ENCODE measurements around the gene POLR3K. TPM values are rescaled to one million over a fixed set of nuclear protein-coding genes. Genes with fewer than 3 reads are reported as not detected.

POLR3K gene
- total RNA-seq, 1 donor from 2014 or later, result 12.2 TPM

DNA sequence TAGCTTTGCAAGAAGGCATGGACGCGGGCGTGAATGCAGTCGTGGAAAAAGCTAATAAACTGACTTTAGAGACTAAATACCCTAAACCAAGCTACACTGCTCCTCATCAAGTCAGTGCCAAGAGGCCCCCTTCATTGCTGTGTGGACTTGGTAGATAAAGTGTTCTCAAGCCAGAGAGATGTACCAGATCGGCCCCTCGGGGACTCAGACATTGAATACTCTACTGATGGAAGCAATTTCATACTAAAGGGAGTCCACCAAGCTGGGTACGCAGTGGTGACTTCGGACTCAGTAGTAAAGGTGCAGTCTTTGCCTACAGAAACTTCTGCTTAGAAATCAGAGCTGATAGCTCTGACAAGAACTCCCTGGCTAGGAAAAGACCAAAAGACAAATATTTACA is 8.8 kb downstream of the POLR3K start:
- peaks cover 23% of the 10 kb centered on the region for H3K36me3 Mint-ChIP-seq (ENCODE audit: low read depth, unreplicated experiment)
- H3K27ac Mint-ChIP-seq (ENCODE audit: unreplicated experiment), result no peak overlapping the region
- TF ChIP-seq EZH2 (IDR thresholded peaks at IDR 0.05; ENCODE audit: insufficient read depth, low read length) (no peak), CTCF (IDR thresholded peaks at IDR 0.05; ENCODE audit: insufficient read depth, low read depth, low read length) (no peak)
- no peaks in the 10 kb centered on the region for H3K27me3 Mint-ChIP-seq (ENCODE audit: low read depth, unreplicated experiment)
- Histone ChIP-seq H3K9ac (ENCODE audit: low read length) (no peak overlapping the region), H3K36me3 (ENCODE audit: insufficient read depth, low read length) (peaks cover 15% of the 10 kb centered on the region), H3K4me3 (ENCODE audit: insufficient read depth, low read depth, low read length) (no peak overlapping the region), H2AFZ (ENCODE audit: low read depth, low read length) (no peak overlapping the region), H4K20me1 (ENCODE audit: insufficient read depth, low read length) (no peaks in the 10 kb centered on the region), H3K27ac (ENCODE audit: low read depth, low read length) (no peak overlapping the region), H3K4me1 (ENCODE audit: insufficient read depth, low read length) (no peaks in the 10 kb centered on the region), H3K4me2 (ENCODE audit: low read length) (no peak overlapping the region), H3K79me2 (ENCODE audit: insufficient read depth, low read length) (no peaks in the 10 kb centered on the region), H3K9me3 (ENCODE audit: insufficient read depth, low read depth, low read length) (no peaks in the 10 kb centered on the region), H3K27me3 (ENCODE audit: insufficient read depth, low read length) (no peaks in the 10 kb centered on the region)
- DNase-seq (ENCODE audit: low read depth), result no peak
- FAIRE-seq, result no peak
- peaks cover 3% of the 10 kb centered on the region for H3K4me1 Mint-ChIP-seq (ENCODE audit: low read depth, unreplicated experiment)
- H3K9me3 Mint-ChIP-seq (ENCODE audit: unreplicated experiment), result no peaks in the 10 kb centered on the region
- no peak overlapping the region for H3K4me3 Mint-ChIP-seq (ENCODE audit: unreplicated experiment)

DNA sequence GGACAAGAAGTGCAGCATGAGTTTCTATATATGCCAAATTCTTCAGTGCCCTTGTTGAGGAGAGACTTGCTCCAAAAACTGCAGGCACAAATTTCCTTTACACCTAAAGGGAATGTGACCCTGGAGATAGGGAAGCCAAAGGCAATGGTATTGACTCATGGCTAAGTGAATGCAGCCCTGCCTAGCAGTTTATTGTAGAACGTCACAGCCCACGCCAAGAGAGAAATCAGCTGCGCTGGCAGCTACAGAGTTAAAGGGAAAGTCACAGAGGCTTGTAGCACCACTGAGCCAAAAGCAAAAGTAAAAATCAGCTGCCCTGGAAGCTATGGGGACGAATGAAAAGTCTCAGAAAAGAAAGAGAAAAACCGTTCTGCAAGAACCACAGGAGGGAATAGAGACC is 10.1 kb downstream of the POLR3K start:
- H3K27ac Mint-ChIP-seq (ENCODE audit: unreplicated experiment), result no peak overlapping the region
- Histone ChIP-seq H4K20me1 (ENCODE audit: insufficient read depth, low read length) (no peaks in the 10 kb centered on the region), H2AFZ (ENCODE audit: low read depth, low read length) (no peak overlapping the region), H3K4me1 (ENCODE audit: insufficient read depth, low read length) (no peaks in the 10 kb centered on the region), H3K27me3 (ENCODE audit: insufficient read depth, low read length) (no peaks in the 10 kb centered on the region), H3K9ac (ENCODE audit: low read length) (no peak overlapping the region), H3K27ac (ENCODE audit: low read depth, low read length) (no peak overlapping the region), H3K36me3 (ENCODE audit: insufficient read depth, low read length) (peaks cover 15% of the 10 kb centered on the region), H3K4me3 (ENCODE audit: insufficient read depth, low read depth, low read length) (no peak overlapping the region), H3K4me2 (ENCODE audit: low read length) (no peak overlapping the region), H3K79me2 (ENCODE audit: insufficient read depth, low read length) (no peaks in the 10 kb centered on the region), H3K9me3 (ENCODE audit: insufficient read depth, low read depth, low read length) (no peaks in the 10 kb centered on the region)
- H3K27me3 Mint-ChIP-seq (ENCODE audit: low read depth, unreplicated experiment), result no peaks in the 10 kb centered on the region
- H3K36me3 Mint-ChIP-seq (ENCODE audit: low read depth, unreplicated experiment), result peaks cover 23% of the 10 kb centered on the region
- no peak for FAIRE-seq
- no peak for TF ChIP-seq EZH2 (IDR thresholded peaks at IDR 0.05; ENCODE audit: insufficient read depth, low read length)
- TF ChIP-seq CTCF (IDR thresholded peaks at IDR 0.05; ENCODE audit: insufficient read depth, low read depth, low read length), result no peak
- DNase-seq (ENCODE audit: low read depth), result no peak
- peaks cover 3% of the 10 kb centered on the region for H3K4me1 Mint-ChIP-seq (ENCODE audit: low read depth, unreplicated experiment)
- no peaks in the 10 kb centered on the region for H3K9me3 Mint-ChIP-seq (ENCODE audit: unreplicated experiment)
- no peak overlapping the region for H3K4me3 Mint-ChIP-seq (ENCODE audit: unreplicated experiment)

GRCh38 chr16:42691-43090 is 10.7 kb downstream of the POLR3K start:
- H3K9ac ChIP-seq (ENCODE audit: low read length), result no peak overlapping the region
- H3K27ac ChIP-seq (ENCODE audit: low read depth, low read length), result no peak overlapping the region
- H3K4me3 Mint-ChIP-seq (ENCODE audit: unreplicated experiment), result no peak overlapping the region
- no peaks in the 10 kb centered on the region for H3K9me3 ChIP-seq (ENCODE audit: insufficient read depth, low read depth, low read length)
- H3K36me3 Mint-ChIP-seq (ENCODE audit: low read depth, unreplicated experiment), result peaks cover 23% of the 10 kb centered on the region
- no peak overlapping the region for H2AFZ ChIP-seq (ENCODE audit: low read depth, low read length)
- no peak overlapping the region for H3K4me3 ChIP-seq (ENCODE audit: insufficient read depth, low read depth, low read length)
- FAIRE-seq (no peak), DNase-seq (ENCODE audit: low read depth) (no peak)
- no peaks in the 10 kb centered on the region for H3K79me2 ChIP-seq (ENCODE audit: insufficient read depth, low read length)
- H3K4me1 Mint-ChIP-seq (ENCODE audit: low read depth, unreplicated experiment), result peaks cover 3% of the 10 kb centered on the region
- no peaks in the 10 kb centered on the region for H3K27me3 Mint-ChIP-seq (ENCODE audit: low read depth, unreplicated experiment)
- TF ChIP-seq CTCF (IDR thresholded peaks at IDR 0.05; ENCODE audit: insufficient read depth, low read depth, low read length), result no peak
- no peak for TF ChIP-seq EZH2 (IDR thresholded peaks at IDR 0.05; ENCODE audit: insufficient read depth, low read length)
- no peak overlapping the region for H3K27ac Mint-ChIP-seq (ENCODE audit: unreplicated experiment)
- no peaks in the 10 kb centered on the region for H3K27me3 ChIP-seq (ENCODE audit: insufficient read depth, low read length)
- peaks cover 15% of the 10 kb centered on the region for H3K36me3 ChIP-seq (ENCODE audit: insufficient read depth, low read length)
- H3K4me2 ChIP-seq (ENCODE audit: low read length), result no peak overlapping the region
- no peaks in the 10 kb centered on the region for H4K20me1 ChIP-seq (ENCODE audit: insufficient read depth, low read length)
- H3K4me1 ChIP-seq (ENCODE audit: insufficient read depth, low read length), result no peaks in the 10 kb centered on the region
- H3K9me3 Mint-ChIP-seq (ENCODE audit: unreplicated experiment), result no peaks in the 10 kb centered on the region
